HepG2 (cell line): ENCODE data around the gene FABP1. TPM values are rescaled to one million over a fixed set of nuclear protein-coding genes. Genes with fewer than 3 reads are reported as not detected.

Experiments
- ATAC-seq: fragments of 200-7000 bp; cut with Tn5 transposase; 3 replicates; pipeline ENCODE4 v1.9.1; 2020; ENCODE audit warnings: mild to moderate bottlenecking, moderate library complexity
- BruUV-seq: library from RNA; stranded (reverse); fragments of 400-500 nt; replicated peaks from 2 replicates; lab custom pipeline; 2021; lab: Mats Ljungman, UMichigan
- CTCF ChIA-PET: fragments of 300-600 bp; formaldehyde crosslinking; extraction: SDS; loops from one replicate; lab custom pipeline; 2021; ENCODE audit warnings: low total read pairs, inconsistent platforms, low intra/inter-chr PET ratio; lab: Yijun Ruan, JAX
- POLR2A ChIA-PET: fragments of 350-600 bp; sonication (Branson Sonifier 250); formaldehyde crosslinking; loops from one replicate; lab custom pipeline; 2020; ENCODE audit warnings: antibody characterized with exemption, inconsistent platforms; lab: Yijun Ruan, JAX
- DNase-seq: peaks from one replicate; pipeline ENCODE4 v3.0.0-alpha.2; 2015; ENCODE audit warnings: low spot score
- FAIRE-seq: peaks from 3 replicates; lab custom pipeline; 2011; peaks lifted over from hg19 to GRCh38; lab: Jason Lieb, UNC
- H2AFZ ChIP-seq: one replicate; pipeline ENCODE4 v1.6.1; 2011; ENCODE audit warnings: low read length, inconsistent platforms
- H3K27ac ChIP-seq: fragments of 300-600 bp; 3 replicates; pipeline ENCODE4 v1.8.0; 2011; ENCODE audit warnings: mixed run types, mild to moderate bottlenecking, mixed read lengths, low read length, inconsistent platforms; ENCODE audit not compliant: insufficient read depth; ENCODE audit errors: extremely low read length
- H3K27me3 ChIP-seq, 2 experiments: fragments of 200-600 bp in 1 of 2; 2 replicates in 1 of 2; 3 replicates in 1 of 2; pipeline versions ENCODE4 v1.6.0 to v1.8.0; 2011; ENCODE audit warnings: low read length in 2 of 2, mild to moderate bottlenecking in 2 of 2, moderate library complexity in 2 of 2, inconsistent platforms in 1 of 2; ENCODE audit not compliant: insufficient read depth in 2 of 2, control insufficient read depth in 1 of 2
- H3K36me3 ChIP-seq, 2 experiments: fragments of 200-600 bp in 1 of 2; replicated peaks in 1 of 2; 2 replicates in 1 of 2; 3 replicates in 1 of 2; pipeline versions ENCODE4 v1.5.1 to v1.8.0; 2011; ENCODE audit warnings: low read length in 2 of 2, inconsistent platforms in 1 of 2; ENCODE audit not compliant: insufficient read depth in 2 of 2, control insufficient read depth in 1 of 2
- H3K4me1 ChIP-seq: 2 replicates; pipeline ENCODE4 v1.5.1; 2012; ENCODE audit warnings: low read length, inconsistent platforms; ENCODE audit not compliant: insufficient read depth
- H3K4me2 ChIP-seq: 2 replicates; pipeline ENCODE4 v1.6.0; 2011; ENCODE audit warnings: low read depth, low read length, inconsistent platforms
- H3K4me3 ChIP-seq, 3 experiments: fragments of 200-600 bp in 1 of 3; sonication (generic), shearing (Covaris generic) in 1 of 3; replicated peaks in 1 of 3; 2 replicates each; pipeline ENCODE4 v1.5.1; 2011 to 2016; ENCODE audit warnings: low read length in 3 of 3, inconsistent platforms in 2 of 3, low read depth in 2 of 3, mild to moderate bottlenecking in 2 of 3, control low read depth in 1 of 3, mixed read lengths in 1 of 3; ENCODE audit not compliant: insufficient read depth in 1 of 3
- H3K79me2 ChIP-seq: one replicate; pipeline ENCODE4 v1.6.1; 2011; ENCODE audit warnings: low read length, inconsistent platforms; ENCODE audit not compliant: insufficient read depth
- H3K9ac ChIP-seq: 2 replicates; pipeline ENCODE4 v1.6.0; 2011; ENCODE audit warnings: mild to moderate bottlenecking, low read depth, low read length, inconsistent platforms; ENCODE audit not compliant: insufficient read depth
- H3K9me3 ChIP-seq: 2 replicates; pipeline ENCODE4 v1.5.1; 2012; ENCODE audit warnings: mild to moderate bottlenecking, low read length
- H4K20me1 ChIP-seq: 2 replicates; pipeline ENCODE4 v1.6.0; 2011; ENCODE audit warnings: inconsistent platforms, mild to moderate bottlenecking, low read length, moderate library complexity; ENCODE audit not compliant: insufficient read depth
- HES4 ChIP-seq: sonication (generic); formaldehyde crosslinking; IDR thresholded peaks from 2 replicates; pipeline ENCODE4 v1.9.0; 2021; ENCODE audit warnings: mild to moderate bottlenecking, missing genetic modification reagents, borderline replicate concordance
- NR3C1 ChIP-seq: sonication (generic); formaldehyde crosslinking; IDR thresholded peaks from 2 replicates; pipeline ENCODE4 v1.4.0; 2020; ENCODE audit warnings: missing genetic modification reagents
- SALL1 ChIP-seq: sonication (generic); formaldehyde crosslinking; IDR thresholded peaks from 2 replicates; pipeline ENCODE4 v1.8.0; 2022; ENCODE audit warnings: mild to moderate bottlenecking, missing genetic modification reagents
- TSC22D2 ChIP-seq: sonication (generic); formaldehyde crosslinking; IDR thresholded peaks from 2 replicates; pipeline ENCODE4 v1.5.1; 2020; ENCODE audit warnings: missing genetic modification reagents, mild to moderate bottlenecking, borderline replicate concordance
- ZNF724P ChIP-seq: sonication (generic); formaldehyde crosslinking; IDR thresholded peaks from 2 replicates; pipeline ENCODE4 v1.8.0; 2022; ENCODE audit warnings: missing genetic modification reagents, borderline replicate concordance
- WGBS: methylation state at CpG from one replicate; pipeline ENCODE4 v1.1.6; 2017; ENCODE audit warnings: low lambda C conversion rate; 5-methylcytosine and 5-hydroxymethylcytosine counted together
- in situ Hi-C: cut with HindIII; loops from 2 replicates; pipeline ENCODE4 v1.10.0; 2017; ENCODE audit warnings: low pct_unique_long_range_greater_than_20kb; ENCODE audit not compliant: extremely low pct_ligation_motif_present
- intact Hi-C: fragments of 100-400 bp; cut with micrococcal nuclease; formaldehyde crosslinking; loops from one replicate; pipeline ENCODE4 v1.10.0; 2022; ENCODE audit not compliant: unreplicated experiment
- polyA plus RNA-seq, 8 experiments: library from polyadenylated mRNA; depleted of rRNA in 3 of 8; stranded (reverse) in 7 of 8; unstranded in 1 of 8; fragments of >200 nt; fragmentation: Illumina TruSeq in 4 of 8; extraction: Trizol in 4 of 8; gene quantifications; 2 replicates each; pipeline versions ENCODE4 v1.2.1 to v1.2.3, GENCODE V29; 2011 to 2016; ENCODE audit warnings: low read depth in 4 of 8, missing spikeins in 1 of 8, mixed read lengths in 1 of 8; ENCODE audit not compliant: insufficient read depth in 1 of 8
- total RNA-seq, 5 experiments: library from RNA; depleted of rRNA; stranded (reverse); fragments of >200 nt; fragmentation: Illumina TruSeq; extraction: Trizol; gene quantifications; 2 replicates each; pipeline ENCODE4 v1.2.3, GENCODE V29; 2016; ENCODE audit warnings: low read depth in 1 of 5
- TF ChIP-seq, protein P1 (sequence below): sonication (generic); formaldehyde crosslinking; IDR thresholded peaks from 2 replicates; pipeline ENCODE4 v1.4.0; 2020; ENCODE audit warnings: mild to moderate bottlenecking, missing genetic modification reagents
- TF ChIP-seq, protein P2 (sequence below): sonication (generic); IDR thresholded peaks from 2 replicates; pipeline ENCODE4 v1.6.1; 2016; ENCODE audit warnings: low read depth, borderline replicate concordance

The FABP1 gene
- total and polyA plus RNA-seq, 2 of the 13 experiments (the other 11 are each of a cell fraction or from before 2014, with no cell fraction given): 644 to 1,608 TPM

DNA sequence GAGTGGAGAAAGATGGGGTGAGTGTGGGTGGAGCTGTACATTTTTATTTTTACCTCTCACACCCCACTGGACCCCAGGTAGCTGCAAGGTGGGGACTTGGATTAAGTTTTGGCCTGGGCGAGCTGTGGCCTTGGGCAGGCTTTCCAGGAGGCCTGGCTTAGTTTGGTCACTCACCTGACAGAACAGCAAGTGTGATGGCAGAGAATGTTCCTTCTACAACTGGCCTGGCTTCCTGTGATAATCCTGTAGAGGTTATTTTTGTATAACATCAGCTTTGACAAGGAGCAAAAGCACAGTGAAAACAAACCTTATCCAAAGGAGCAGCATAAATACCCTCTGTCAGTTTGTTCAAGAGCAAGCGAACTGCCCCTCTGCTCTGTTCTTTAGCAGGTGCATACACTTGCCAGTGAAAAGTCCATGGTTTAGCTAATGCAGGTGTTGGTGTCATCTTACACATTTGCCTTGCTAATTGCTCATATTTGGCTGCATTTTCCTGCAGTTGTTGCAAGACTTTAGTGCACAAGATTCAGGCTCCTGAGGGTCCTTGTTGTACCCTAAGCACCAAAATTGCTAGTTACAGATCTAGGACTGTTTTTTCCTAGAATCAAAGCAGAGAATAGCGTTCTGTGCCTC is 48.6 kb upstream of the FABP1 start:
- H3K9ac ChIP-seq: no peak overlapping the region
- no peak overlapping the region for H3K4me2 ChIP-seq
- DNase-seq (no peak), ATAC-seq (no peak), FAIRE-seq (no peak)
- CTCF ChIA-PET: no interaction called here
- 7% methylated on average over 3 of the region's 3 CpGs for WGBS
- no peak for TF ChIP-seq ZNF724P (CRISPR knock-in tag)
- TF ChIP-seq, protein P1, sequence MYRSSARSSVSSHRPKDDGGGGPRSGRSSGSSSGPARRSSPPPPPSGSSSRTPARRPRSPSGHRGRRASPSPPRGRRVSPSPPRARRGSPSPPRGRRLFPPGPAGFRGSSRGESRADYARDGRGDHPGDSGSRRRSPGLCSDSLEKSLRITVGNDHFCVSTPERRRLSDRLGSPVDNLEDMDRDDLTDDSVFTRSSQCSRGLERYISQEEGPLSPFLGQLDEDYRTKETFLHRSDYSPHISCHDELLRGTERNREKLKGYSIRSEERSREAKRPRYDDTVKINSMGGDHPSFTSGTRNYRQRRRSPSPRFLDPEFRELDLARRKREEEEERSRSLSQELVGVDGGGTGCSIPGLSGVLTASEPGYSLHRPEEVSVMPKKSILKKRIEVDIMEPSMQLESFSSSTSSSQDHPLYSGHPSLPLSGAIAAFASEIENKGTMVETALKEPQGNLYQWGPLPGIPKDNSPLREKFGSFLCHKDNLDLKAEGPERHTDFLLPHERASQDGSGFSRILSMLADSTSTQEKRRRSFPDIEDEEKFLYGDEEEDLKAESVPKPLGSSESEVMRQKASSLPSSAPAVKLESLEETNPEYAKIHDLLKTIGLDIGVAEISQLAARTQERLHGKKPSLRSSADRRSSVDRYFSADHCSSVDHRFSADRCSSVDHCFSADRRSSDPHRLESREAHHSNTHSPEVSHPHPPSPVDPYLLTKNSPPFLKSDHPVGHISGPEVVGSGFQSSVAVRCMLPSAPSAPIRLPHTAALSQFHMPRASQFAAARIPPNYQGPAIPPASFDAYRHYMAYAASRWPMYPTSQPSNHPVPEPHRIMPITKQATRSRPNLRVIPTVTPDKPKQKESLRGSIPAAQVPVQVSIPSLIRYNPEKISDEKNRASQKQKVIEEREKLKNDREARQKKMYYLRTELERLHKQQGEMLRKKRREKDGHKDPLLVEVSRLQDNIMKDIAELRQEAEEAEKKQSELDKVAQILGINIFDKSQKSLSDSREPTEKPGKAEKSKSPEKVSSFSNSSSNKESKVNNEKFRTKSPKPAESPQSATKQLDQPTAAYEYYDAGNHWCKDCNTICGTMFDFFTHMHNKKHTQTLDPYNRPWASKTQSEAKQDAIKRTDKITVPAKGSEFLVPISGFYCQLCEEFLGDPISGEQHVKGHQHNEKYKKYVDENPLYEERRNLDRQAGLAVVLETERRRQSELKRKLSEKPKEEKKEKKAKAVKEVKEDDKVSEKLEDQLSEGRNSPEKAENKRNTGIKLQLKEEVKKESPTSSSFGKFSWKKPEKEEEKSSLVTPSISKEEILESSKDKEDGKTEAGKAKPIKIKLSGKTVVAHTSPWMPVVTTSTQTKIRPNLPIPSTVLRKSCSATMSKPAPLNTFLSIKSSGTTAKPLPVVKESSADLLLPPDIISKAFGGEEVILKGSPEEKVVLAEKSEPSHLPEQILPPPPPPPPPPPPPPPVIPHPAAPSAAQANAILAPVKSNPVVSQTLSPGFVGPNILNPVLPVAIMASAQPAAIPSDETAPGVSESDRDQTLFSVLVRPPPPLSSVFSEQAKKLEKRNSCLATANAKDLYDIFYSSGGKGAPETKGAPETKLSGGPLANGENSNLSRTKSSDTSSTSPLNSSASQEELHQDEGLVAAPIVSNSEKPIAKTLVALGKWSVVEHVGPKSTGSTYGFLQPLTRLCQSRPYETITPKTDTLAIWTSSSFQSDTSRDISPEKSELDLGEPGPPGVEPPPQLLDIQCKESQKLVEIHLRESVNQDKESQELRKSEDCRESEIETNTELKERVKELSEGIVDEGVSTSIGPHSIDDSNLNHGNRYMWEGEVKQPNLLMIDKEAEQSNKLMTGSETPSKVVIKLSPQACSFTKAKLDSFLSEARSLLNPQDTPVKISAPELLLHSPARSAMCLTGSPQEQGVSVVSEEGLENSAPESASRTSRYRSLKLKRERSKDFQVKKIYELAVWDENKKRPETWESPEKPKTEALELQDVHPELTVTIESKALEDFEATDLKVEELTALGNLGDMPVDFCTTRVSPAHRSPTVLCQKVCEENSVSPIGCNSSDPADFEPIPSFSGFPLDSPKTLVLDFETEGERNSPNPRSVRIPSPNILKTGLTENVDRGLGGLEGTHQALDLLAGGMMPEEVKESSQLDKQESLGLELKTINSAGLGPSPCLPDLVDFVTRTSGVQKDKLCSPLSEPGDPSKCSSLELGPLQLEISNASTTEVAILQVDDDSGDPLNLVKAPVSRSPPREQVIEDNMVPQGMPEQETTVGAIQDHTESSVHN (CRISPR knock-in tag): no peak
- TF ChIP-seq, protein P2, sequence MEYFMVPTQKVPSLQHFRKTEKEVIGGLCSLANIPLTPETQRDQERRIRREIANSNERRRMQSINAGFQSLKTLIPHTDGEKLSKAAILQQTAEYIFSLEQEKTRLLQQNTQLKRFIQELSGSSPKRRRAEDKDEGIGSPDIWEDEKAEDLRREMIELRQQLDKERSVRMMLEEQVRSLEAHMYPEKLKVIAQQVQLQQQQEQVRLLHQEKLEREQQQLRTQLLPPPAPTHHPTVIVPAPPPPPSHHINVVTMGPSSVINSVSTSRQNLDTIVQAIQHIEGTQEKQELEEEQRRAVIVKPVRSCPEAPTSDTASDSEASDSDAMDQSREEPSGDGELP: no peak
- no peak for TF ChIP-seq SALL1
- TF ChIP-seq NR3C1 (CRISPR knock-in tag): no peak
- no peak for TF ChIP-seq HES4
- TF ChIP-seq TSC22D2 (CRISPR knock-in tag): no peak
- POLR2A ChIA-PET: no interaction called here
- H4K20me1 ChIP-seq: no peaks in the 10 kb centered on the region
- no peak overlapping the region for H2AFZ ChIP-seq
- peaks cover 13% of the 10 kb centered on the region for H3K4me1 ChIP-seq
- in situ Hi-C loops (no loop called here), intact Hi-C loops (no loop called here)
- H3K4me3 ChIP-seq: no peak overlapping the region
- no peak overlapping the region for H3K27ac ChIP-seq
- H3K27me3 ChIP-seq: peaks cover 0 to 25% of the 10 kb centered on the region in 2 experiments; a peak in 4 of 5 replicates
- H3K36me3 ChIP-seq: no peaks in the 10 kb centered on the region
- no TSS peak for BruUV-seq
- no peaks in the 10 kb centered on the region for H3K79me2 ChIP-seq
- H3K9me3 ChIP-seq: no peaks in the 10 kb centered on the region
